Fibroblast of the aortic adventitia (primary cell): ENCODE data around the gene GPC5. TPM values are rescaled to one million over a fixed set of nuclear protein-coding genes. Genes with fewer than 3 reads are reported as not detected.

Experiments
- DNase-seq: peaks from one replicate; pipeline ENCODE4 v3.0.0-alpha.2; 2010; ENCODE audit warnings: low read depth
- H3K4me3 ChIP-seq: 2 replicates; pipeline ENCODE4 v1.5.1; 2011; ENCODE audit warnings: low read depth, mild to moderate bottlenecking, control low read depth, low read length, moderate library complexity
- total RNA-seq: library from RNA; depleted of rRNA; stranded (reverse); fragments of >200 nt; gene quantifications from 2 replicates; pipeline ENCODE4 v1.2.3, GENCODE V29; 2012; ENCODE audit warnings: low replicate concordance
- TF ChIP-seq, protein P1 (sequence below): IDR thresholded peaks from 2 replicates; pipeline ENCODE4 v1.5.1; 2011; ENCODE audit warnings: mild to moderate bottlenecking, low read length, control low read depth, inconsistent platforms; ENCODE audit not compliant: insufficient read depth

The GPC5 gene
- total RNA-seq, 1 donor = 0.18 TPM

DNA sequence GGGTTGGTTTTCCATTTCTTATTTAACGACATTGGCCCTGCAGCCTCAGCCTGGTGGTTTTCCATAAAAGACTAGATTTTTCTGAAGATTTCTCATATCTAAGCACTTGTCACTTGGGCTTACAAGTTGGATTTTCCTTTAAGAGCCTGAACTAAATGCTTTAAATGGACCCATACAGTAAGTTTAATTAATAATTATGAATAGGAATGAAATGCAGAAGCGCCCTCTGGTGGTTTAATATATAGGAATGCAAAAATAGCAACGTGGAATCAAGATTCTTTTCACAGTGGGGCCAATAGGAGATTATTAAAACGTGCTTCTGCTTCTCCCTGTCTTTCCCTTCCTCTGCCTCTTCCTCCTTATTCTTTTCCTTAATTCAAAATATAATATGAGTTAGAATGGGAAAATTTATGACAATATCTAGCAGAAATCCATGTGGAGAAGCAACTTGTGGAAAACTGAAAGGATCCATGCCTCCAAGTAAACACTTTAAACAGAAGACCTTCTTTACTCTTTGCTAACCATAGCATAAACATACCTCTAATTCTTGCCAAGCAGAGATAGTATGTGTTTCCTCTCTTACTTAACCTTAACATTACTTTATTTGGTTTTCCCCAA lies 324.0 kb downstream of the GPC5 start:
- no peak overlapping the region for H3K4me3 ChIP-seq
- TF ChIP-seq, protein P1, sequence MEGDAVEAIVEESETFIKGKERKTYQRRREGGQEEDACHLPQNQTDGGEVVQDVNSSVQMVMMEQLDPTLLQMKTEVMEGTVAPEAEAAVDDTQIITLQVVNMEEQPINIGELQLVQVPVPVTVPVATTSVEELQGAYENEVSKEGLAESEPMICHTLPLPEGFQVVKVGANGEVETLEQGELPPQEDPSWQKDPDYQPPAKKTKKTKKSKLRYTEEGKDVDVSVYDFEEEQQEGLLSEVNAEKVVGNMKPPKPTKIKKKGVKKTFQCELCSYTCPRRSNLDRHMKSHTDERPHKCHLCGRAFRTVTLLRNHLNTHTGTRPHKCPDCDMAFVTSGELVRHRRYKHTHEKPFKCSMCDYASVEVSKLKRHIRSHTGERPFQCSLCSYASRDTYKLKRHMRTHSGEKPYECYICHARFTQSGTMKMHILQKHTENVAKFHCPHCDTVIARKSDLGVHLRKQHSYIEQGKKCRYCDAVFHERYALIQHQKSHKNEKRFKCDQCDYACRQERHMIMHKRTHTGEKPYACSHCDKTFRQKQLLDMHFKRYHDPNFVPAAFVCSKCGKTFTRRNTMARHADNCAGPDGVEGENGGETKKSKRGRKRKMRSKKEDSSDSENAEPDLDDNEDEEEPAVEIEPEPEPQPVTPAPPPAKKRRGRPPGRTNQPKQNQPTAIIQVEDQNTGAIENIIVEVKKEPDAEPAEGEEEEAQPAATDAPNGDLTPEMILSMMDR = peak; percentile 47
- peak; percentile 32 for DNase-seq

DNA sequence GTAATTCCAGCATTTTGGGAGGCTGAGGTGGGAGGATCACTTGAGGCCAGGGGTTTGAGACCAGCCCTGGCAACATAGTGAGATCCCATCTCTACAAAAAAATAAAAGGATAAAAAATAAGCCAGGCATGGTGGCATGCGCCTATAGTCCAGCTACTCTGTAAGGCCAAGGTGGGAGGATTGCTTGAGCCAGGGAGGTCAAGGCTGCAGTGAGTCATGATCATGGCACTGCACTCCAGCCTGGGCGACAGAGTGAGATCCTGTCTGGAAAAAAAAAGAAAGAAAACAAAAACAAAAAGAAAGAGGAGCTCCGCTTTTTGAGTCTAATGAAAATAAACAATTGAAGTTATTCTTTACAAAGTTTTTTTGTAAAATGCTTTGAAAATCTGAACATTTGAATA lies 326.2 kb downstream of the GPC5 start:
- no peak for DNase-seq
- H3K4me3 ChIP-seq = no peak overlapping the region
- TF ChIP-seq, protein P1 = no peak

DNA sequence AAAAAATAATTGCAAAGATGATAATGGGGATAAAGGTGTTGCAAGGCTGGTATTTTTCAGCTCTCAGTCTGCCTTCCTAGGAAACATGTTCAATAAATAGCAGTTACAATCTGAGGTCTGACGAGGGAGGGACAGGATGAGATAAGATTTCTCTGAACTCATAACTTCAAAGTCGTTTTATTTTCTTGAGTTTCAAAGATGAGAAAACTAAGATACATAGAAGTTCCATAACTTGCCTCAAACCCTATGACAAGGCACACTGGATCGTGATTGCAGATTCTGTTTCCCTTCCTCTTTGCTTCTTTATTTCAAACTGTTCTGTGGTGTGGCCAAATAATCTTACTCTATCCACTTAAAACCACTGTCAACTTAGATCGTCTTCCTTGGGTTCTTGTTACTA lies 327.2 kb downstream of the GPC5 start:
- no peak for DNase-seq

DNA sequence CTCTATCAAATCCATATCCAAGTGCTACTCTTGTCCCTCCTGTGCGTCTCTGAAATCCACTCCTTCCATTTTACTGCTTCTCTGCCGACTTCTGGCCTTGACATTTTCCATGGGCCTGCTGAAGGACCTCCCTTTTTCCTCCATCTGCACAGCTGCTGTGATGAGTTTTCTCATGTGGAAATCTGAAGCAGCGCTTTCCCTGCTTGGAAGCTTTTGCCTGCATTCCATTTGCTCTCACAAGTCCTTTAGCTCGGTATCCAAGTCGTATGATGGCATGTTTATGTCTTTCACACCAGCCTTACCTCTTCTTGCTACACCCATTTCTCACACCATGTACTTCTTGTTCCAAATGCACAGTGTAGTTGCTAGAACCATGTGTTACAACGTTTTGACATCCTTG lies 328.2 kb downstream of the GPC5 start:
- TF ChIP-seq, protein P1 = no peak
- DNase-seq = no peak
- H3K4me3 ChIP-seq = no peak overlapping the region

More for the DNA sequence above, 327.2 kb downstream of the GPC5 start:
- no peak overlapping the region for H3K4me3 ChIP-seq
- TF ChIP-seq, protein P1 = no peak

DNA sequence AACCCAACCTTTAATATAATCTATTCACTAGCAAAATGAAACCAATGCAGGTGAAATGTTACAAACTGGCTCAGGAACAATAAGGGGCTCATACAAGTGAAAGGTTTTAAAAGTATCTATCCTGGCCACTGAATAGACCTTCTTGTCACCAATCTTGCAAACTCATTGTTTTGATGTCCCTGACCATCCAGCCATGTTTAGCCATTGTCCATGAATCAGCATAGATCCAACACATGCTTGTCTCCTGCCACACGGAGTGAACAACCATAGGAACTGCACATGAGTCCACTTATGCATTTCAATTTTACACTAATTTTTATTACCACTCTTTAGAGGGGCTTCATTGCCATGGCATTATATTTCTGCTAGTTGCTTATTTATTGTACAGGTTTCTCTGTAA lies 331.4 kb downstream of the GPC5 start:
- no peak overlapping the region for H3K4me3 ChIP-seq
- no peak for DNase-seq
- TF ChIP-seq, protein P1 = no peak

DNA sequence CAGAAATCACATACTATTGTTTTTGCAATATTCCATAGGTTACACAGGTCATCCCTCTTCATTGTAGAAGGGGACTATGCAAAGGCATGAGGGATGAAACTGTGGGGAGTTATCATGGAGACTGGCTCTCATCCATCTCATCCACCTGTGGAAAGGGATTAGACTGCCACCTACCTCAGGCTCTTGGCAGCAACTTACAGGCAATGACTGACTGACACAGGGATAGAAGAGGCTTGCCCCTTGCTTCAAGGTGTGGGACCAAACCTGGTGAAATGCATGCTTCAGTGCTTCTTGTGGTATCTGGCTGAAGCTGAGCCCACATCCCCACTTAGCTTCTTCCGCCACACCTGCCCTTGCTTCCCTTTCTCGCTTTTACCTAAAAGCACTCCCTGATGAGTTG lies 341.3 kb downstream of the GPC5 start:
- TF ChIP-seq, protein P1 = no peak
- no peak for DNase-seq
- no peak overlapping the region for H3K4me3 ChIP-seq

DNA sequence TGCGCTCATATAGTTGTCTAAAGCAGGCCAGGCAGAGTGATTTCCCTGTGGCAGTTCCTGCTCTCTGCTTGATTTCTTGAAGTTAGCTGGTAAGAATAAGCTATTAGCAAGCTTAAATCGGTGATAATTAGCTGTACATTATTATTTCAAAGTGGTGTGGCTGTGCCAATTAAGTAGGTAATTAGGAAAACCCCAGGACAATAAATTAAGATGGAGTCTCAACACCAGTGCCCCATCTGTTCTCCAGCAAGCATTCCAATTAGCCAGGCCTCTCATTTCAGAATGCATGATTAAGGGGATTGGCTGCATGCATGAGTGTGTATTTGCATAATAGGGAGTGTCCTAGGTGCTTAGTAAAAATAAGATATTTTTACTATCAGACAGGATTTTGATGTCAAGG lies 342.3 kb downstream of the GPC5 start:
- H3K4me3 ChIP-seq = no peak overlapping the region
- DNase-seq = no peak
- TF ChIP-seq, protein P1 = no peak
